Measurements from ENCODE around the gene GBGT1.
"Not testable (repeated sequence)": the region's sequence is repeated elsewhere in the genome, so short reads cannot be mapped to it uniquely, and the experiment has no call there.

The GBGT1 gene

GRCh38 chr9:133194597-133194996 is 30.9 kb upstream of the GBGT1 start:
- DNase-seq: no peak

- no peak for DNase-seq
These were observed 28.3 kb upstream of the GBGT1 start for GRCh38 chr9:133191989-133192388.

- no peak for DNase-seq
These were observed 26.1 kb upstream of the GBGT1 start for GRCh38 chr9:133189826-133190225.

- no peak for DNase-seq
These were observed 25.1 kb upstream of the GBGT1 start for GRCh38 chr9:133188843-133189180.

GRCh38 chr9:133188006-133188842 is 24.5 kb upstream of the GBGT1 start:
- no peak for DNase-seq

- no peak for DNase-seq
These were observed 23.9 kb upstream of the GBGT1 start for GRCh38 chr9:133187561-133188005.

GRCh38 chr9:133186736-133187135 is 23.0 kb upstream of the GBGT1 start:
- DNase-seq: no peak

GRCh38 chr9:133184971-133185370 is 21.3 kb upstream of the GBGT1 start:
- peak; percentile 70 to 73 for DNase-seq

- no peak for DNase-seq
These were observed 18.4 kb upstream of the GBGT1 start for GRCh38 chr9:133182151-133182550.

GRCh38 chr9:133181561-133181960 is 17.8 kb upstream of the GBGT1 start:
- DNase-seq: peak; percentile 28 to 44

GRCh38 chr9:133180953-133181352 is 17.2 kb upstream of the GBGT1 start:
- DNase-seq: no peak

GRCh38 chr9:133173056-133173455 is 9.3 kb upstream of the GBGT1 start:
- no peak for DNase-seq

- no peak for DNase-seq
These were observed 7.6 kb upstream of the GBGT1 start for GRCh38 chr9:133171161-133171961.

- DNase-seq: no peak
These were observed 7.0 kb upstream of the GBGT1 start for GRCh38 chr9:133170716-133171115.

GRCh38 chr9:133169687-133170086 is 6.0 kb upstream of the GBGT1 start:
- not testable (repeated sequence) for DNase-seq

- DNase-seq: no peak
These were observed 5.4 kb upstream of the GBGT1 start for GRCh38 chr9:133169102-133169501.

- no peak for DNase-seq
These were observed 4.7 kb upstream of the GBGT1 start for GRCh38 chr9:133168432-133168831.

- no peak for DNase-seq
These were observed 4.1 kb upstream of the GBGT1 start for GRCh38 chr9:133167769-133168168.

- DNase-seq: no peak
These were observed 3.5 kb upstream of the GBGT1 start for GRCh38 chr9:133167096-133167730.

GRCh38 chr9:133166392-133166791 is 2.7 kb upstream of the GBGT1 start:
- no peak for DNase-seq

GRCh38 chr9:133165452-133165730 is 1.7 kb upstream of the GBGT1 start:
- DNase-seq: no peak

GRCh38 chr9:133164191-133164590 is 477 bp upstream of the GBGT1 start:
- DNase-seq: no peak

GRCh38 chr9:133162861-133163503 is 732 bp downstream of the GBGT1 start:
- DNase-seq: no peak
